Astrocyte (in vitro differentiated cells and primary cell): ENCODE data around the gene CAMK1D. TPM values are rescaled to one million over a fixed set of nuclear protein-coding genes. Genes with fewer than 3 reads are reported as not detected.

Experiments used
- DNase-seq: peaks from one replicate; pipeline ENCODE4 v3.0.0-alpha.2; 2010; ENCODE audit warnings: low read depth
- FAIRE-seq: peaks from 2 replicates; lab custom pipeline; 2011; peaks lifted over from hg19 to GRCh38; lab: Jason Lieb, UNC
- H2AFZ ChIP-seq: 2 replicates; pipeline ENCODE4 v1.6.0; 2012; ENCODE audit warnings: low read depth, low read length, inconsistent platforms
- H3K27ac ChIP-seq: 2 replicates; pipeline ENCODE4 v1.5.1; 2011; ENCODE audit warnings: low read depth, low read length, inconsistent platforms
- H3K27me3 ChIP-seq: 2 replicates; pipeline ENCODE4 v1.6.0; 2011; ENCODE audit warnings: low read length, inconsistent platforms; ENCODE audit not compliant: insufficient read depth
- H3K36me3 ChIP-seq: 2 replicates; pipeline ENCODE4 v1.5.1; 2011; ENCODE audit warnings: low read length, inconsistent platforms; ENCODE audit not compliant: insufficient read depth
- H3K4me1 ChIP-seq: 2 replicates; pipeline ENCODE4 v1.5.1; 2011; ENCODE audit warnings: low read length, inconsistent platforms; ENCODE audit not compliant: insufficient read depth
- H3K4me2 ChIP-seq: 2 replicates; pipeline ENCODE4 v1.6.0; 2012; ENCODE audit warnings: low read length, inconsistent platforms
- H3K4me3 ChIP-seq: 2 replicates; pipeline ENCODE4 v1.5.1; 2011; ENCODE audit warnings: low read depth, mild to moderate bottlenecking, low read length, inconsistent platforms; ENCODE audit not compliant: insufficient read depth
- H3K79me2 ChIP-seq: 2 replicates; pipeline ENCODE4 v1.6.0; 2012; ENCODE audit warnings: mild to moderate bottlenecking, low read length, inconsistent platforms; ENCODE audit not compliant: insufficient read depth
- H3K9ac ChIP-seq: 2 replicates; pipeline ENCODE4 v1.6.0; 2012; ENCODE audit warnings: mild to moderate bottlenecking, low read length, inconsistent platforms
- H3K9me3 ChIP-seq: 2 replicates; pipeline ENCODE4 v1.5.1; 2012; ENCODE audit warnings: low read depth, mild to moderate bottlenecking, low read length, inconsistent platforms; ENCODE audit not compliant: insufficient read depth
- H4K20me1 ChIP-seq: 2 replicates; pipeline ENCODE4 v1.6.0; 2012; ENCODE audit warnings: low read length, inconsistent platforms; ENCODE audit not compliant: insufficient read depth
- H3K27ac Mint-ChIP-seq: one replicate; pipeline ENCODE4 v1.8.0; 2021; ENCODE audit warnings: mild to moderate bottlenecking, mixed read lengths; ENCODE audit not compliant: unreplicated experiment
- H3K27me3 Mint-ChIP-seq: one replicate; pipeline ENCODE4 v1.8.0; 2021; ENCODE audit warnings: low read depth, mixed read lengths; ENCODE audit not compliant: unreplicated experiment
- H3K36me3 Mint-ChIP-seq: one replicate; pipeline ENCODE4 v1.8.0; 2021; ENCODE audit warnings: low read depth, mixed read lengths; ENCODE audit not compliant: unreplicated experiment
- H3K4me1 Mint-ChIP-seq: one replicate; pipeline ENCODE4 v1.8.0; 2021; ENCODE audit warnings: low read depth, mixed read lengths; ENCODE audit not compliant: unreplicated experiment
- H3K4me3 Mint-ChIP-seq: one replicate; pipeline ENCODE4 v1.8.0; 2021; ENCODE audit warnings: mild to moderate bottlenecking, moderate library complexity, mixed read lengths; ENCODE audit not compliant: unreplicated experiment
- H3K9me3 Mint-ChIP-seq: one replicate; pipeline ENCODE4 v1.8.0; 2021; ENCODE audit warnings: mild to moderate bottlenecking, mixed read lengths; ENCODE audit not compliant: unreplicated experiment
- EZH2 ChIP-seq: IDR thresholded peaks from 2 replicates; pipeline ENCODE4 v1.6.1; 2012; ENCODE audit warnings: mild to moderate bottlenecking, low read length, inconsistent platforms; ENCODE audit not compliant: insufficient read depth
- total RNA-seq: library from RNA; stranded (reverse); gene quantifications from 2 replicates; pipeline ENCODE4 v1.2.1, GENCODE V29; 2021
- TF ChIP-seq, protein P1 (sequence below): IDR thresholded peaks from 2 replicates; pipeline ENCODE4 v1.5.1; 2011; ENCODE audit warnings: low read depth, mild to moderate bottlenecking, inconsistent platforms, low read length, moderate library complexity; ENCODE audit not compliant: insufficient read depth

CAMK1D gene
- total RNA-seq, 1 donor from 2014 or later: 23.6 TPM

- H3K4me1 Mint-ChIP-seq: no peaks in the 10 kb centered on the region
- H3K36me3 ChIP-seq: peaks cover 3% of the 10 kb centered on the region
- FAIRE-seq: no peak
Measured at GRCh38 chr10:12670004-12670403, 320.7 kb downstream of the CAMK1D start.

DNA sequence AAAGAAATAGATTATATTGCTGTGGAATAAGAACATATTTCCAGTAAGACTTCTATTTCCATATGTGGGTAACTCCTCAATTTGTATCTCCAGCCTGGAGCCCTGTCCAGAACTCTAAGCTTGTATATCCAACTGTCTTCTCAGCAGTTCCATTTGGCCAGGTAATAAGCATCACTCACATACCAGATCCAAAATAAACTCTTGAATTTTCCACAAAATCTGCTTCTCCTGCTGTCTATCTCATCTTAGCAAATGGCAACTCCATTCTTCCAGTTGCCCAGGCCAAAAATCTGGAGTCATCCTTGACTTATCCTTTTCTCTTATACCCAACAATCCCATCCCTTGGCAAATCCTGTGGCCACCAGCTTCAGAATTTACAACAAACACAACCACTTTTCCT, 325.8 kb downstream of the CAMK1D start:
- Histone ChIP-seq H3K79me2 (no peaks in the 10 kb centered on the region), H4K20me1 (no peaks in the 10 kb centered on the region), H3K27ac (no peak overlapping the region), H3K4me2 (no peak overlapping the region), H3K4me1 (no peaks in the 10 kb centered on the region), H3K36me3 (no peaks in the 10 kb centered on the region), H3K9ac (no peak overlapping the region), H3K4me3 (no peak overlapping the region), H3K27me3 (no peaks in the 10 kb centered on the region), H3K9me3 (no peaks in the 10 kb centered on the region), H2AFZ (no peak overlapping the region)
- Mint-ChIP-seq H3K27me3 (no peaks in the 10 kb centered on the region), H3K9me3 (peaks cover 1% of the 10 kb centered on the region), H3K4me3 (no peak overlapping the region), H3K4me1 (peaks cover under 1% of the 10 kb centered on the region), H3K27ac (no peak overlapping the region), H3K36me3 (peaks cover 7% of the 10 kb centered on the region)
- no peak for FAIRE-seq
- TF ChIP-seq EZH2: no peak
- TF ChIP-seq, protein P1, sequence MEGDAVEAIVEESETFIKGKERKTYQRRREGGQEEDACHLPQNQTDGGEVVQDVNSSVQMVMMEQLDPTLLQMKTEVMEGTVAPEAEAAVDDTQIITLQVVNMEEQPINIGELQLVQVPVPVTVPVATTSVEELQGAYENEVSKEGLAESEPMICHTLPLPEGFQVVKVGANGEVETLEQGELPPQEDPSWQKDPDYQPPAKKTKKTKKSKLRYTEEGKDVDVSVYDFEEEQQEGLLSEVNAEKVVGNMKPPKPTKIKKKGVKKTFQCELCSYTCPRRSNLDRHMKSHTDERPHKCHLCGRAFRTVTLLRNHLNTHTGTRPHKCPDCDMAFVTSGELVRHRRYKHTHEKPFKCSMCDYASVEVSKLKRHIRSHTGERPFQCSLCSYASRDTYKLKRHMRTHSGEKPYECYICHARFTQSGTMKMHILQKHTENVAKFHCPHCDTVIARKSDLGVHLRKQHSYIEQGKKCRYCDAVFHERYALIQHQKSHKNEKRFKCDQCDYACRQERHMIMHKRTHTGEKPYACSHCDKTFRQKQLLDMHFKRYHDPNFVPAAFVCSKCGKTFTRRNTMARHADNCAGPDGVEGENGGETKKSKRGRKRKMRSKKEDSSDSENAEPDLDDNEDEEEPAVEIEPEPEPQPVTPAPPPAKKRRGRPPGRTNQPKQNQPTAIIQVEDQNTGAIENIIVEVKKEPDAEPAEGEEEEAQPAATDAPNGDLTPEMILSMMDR: no peak
- DNase-seq: no peak

More at GRCh38 chr10:12670004-12670403, 320.7 kb downstream of the CAMK1D start:
- Histone ChIP-seq H3K27me3 (no peaks in the 10 kb centered on the region), H3K4me3 (no peak overlapping the region), H3K79me2 (no peaks in the 10 kb centered on the region), H3K4me1 (no peaks in the 10 kb centered on the region), H3K4me2 (no peak overlapping the region), H3K9ac (no peak overlapping the region), H2AFZ (no peak overlapping the region), H4K20me1 (no peaks in the 10 kb centered on the region), H3K27ac (no peak overlapping the region), H3K9me3 (no peaks in the 10 kb centered on the region)
- Mint-ChIP-seq H3K4me3 (no peak overlapping the region), H3K27me3 (no peaks in the 10 kb centered on the region), H3K27ac (no peak overlapping the region), H3K9me3 (peaks cover 4% of the 10 kb centered on the region), H3K36me3 (peaks cover 15% of the 10 kb centered on the region)
- DNase-seq: peak; percentile 8
- TF ChIP-seq, protein P1: no peak
- TF ChIP-seq EZH2: no peak

GRCh38 chr10:12679636-12680035, 330.3 kb downstream of the CAMK1D start:
- H3K36me3 Mint-ChIP-seq: peaks cover 2% of the 10 kb centered on the region
- H3K4me3 Mint-ChIP-seq: no peak overlapping the region
- DNase-seq (no peak), FAIRE-seq (no peak)
- H3K27me3 Mint-ChIP-seq: no peaks in the 10 kb centered on the region
- Histone ChIP-seq H3K4me2 (no peak overlapping the region), H2AFZ (no peak overlapping the region), H4K20me1 (no peaks in the 10 kb centered on the region), H3K27me3 (no peaks in the 10 kb centered on the region), H3K9me3 (no peaks in the 10 kb centered on the region), H3K9ac (no peak overlapping the region), H3K36me3 (no peaks in the 10 kb centered on the region), H3K4me1 (no peaks in the 10 kb centered on the region), H3K4me3 (no peak overlapping the region), H3K27ac (no peak overlapping the region), H3K79me2 (no peaks in the 10 kb centered on the region)
- no peak overlapping the region for H3K27ac Mint-ChIP-seq
- TF ChIP-seq, protein P1: no peak
- TF ChIP-seq EZH2: no peak
- peaks cover 14% of the 10 kb centered on the region for H3K4me1 Mint-ChIP-seq
- no peaks in the 10 kb centered on the region for H3K9me3 Mint-ChIP-seq
